Trophoblast cell (in vitro differentiated cells and primary cell): Measurements from ENCODE around the gene FOXD4L6. TPM values are rescaled to one million over a fixed set of nuclear protein-coding genes. Genes with fewer than 3 reads are reported as not detected.
"Not testable (repeated sequence)": the region's sequence is repeated elsewhere in the genome, so short reads cannot be mapped to it uniquely, and the experiment has no call there.

ENCODE experiments used
- DNase-seq, 2 donors: peaks; one replicate each; pipeline ENCODE4 v3.0.0-alpha.2; 2016
- H2AFZ ChIP-seq: 2 replicates; pipeline ENCODE4 v1.6.1; 2013; ENCODE audit warnings: low read length, moderate library complexity, mild to moderate bottlenecking; ENCODE audit not compliant: insufficient read depth, poor library complexity
- H2AK5ac ChIP-seq: 2 replicates; pipeline ENCODE4 v1.6.1; 2013; ENCODE audit warnings: mild to moderate bottlenecking, low read length
- H2BK120ac ChIP-seq: 2 replicates; pipeline ENCODE4 v1.6.1; 2013; ENCODE audit warnings: low read length, mild to moderate bottlenecking, moderate library complexity; ENCODE audit not compliant: insufficient read depth, poor library complexity
- H2BK12ac ChIP-seq: 2 replicates; pipeline ENCODE4 v1.6.1; 2013; ENCODE audit warnings: mild to moderate bottlenecking, low read length, moderate library complexity
- H2BK5ac ChIP-seq: 2 replicates; pipeline ENCODE4 v1.6.1; 2013; ENCODE audit warnings: low read length, low read depth, moderate library complexity, mild to moderate bottlenecking; ENCODE audit not compliant: poor library complexity
- H3K14ac ChIP-seq: 2 replicates; pipeline ENCODE4 v1.6.1; 2013; ENCODE audit warnings: mild to moderate bottlenecking, low read length
- H3K18ac ChIP-seq: 2 replicates; pipeline ENCODE4 v1.6.1; 2013; ENCODE audit warnings: mild to moderate bottlenecking, low read length
- H3K23ac ChIP-seq: 2 replicates; pipeline ENCODE4 v1.6.1; 2013; ENCODE audit warnings: low read length
- H3K27ac ChIP-seq: 2 replicates; pipeline ENCODE4 v1.5.1; 2013; ENCODE audit warnings: low read depth, mild to moderate bottlenecking, inconsistent platforms, low read length, moderate library complexity
- H3K27me3 ChIP-seq: 2 replicates; pipeline ENCODE4 v1.6.1; 2013; ENCODE audit warnings: inconsistent platforms, mild to moderate bottlenecking, low read length, moderate library complexity; ENCODE audit not compliant: insufficient read depth
- H3K36me3 ChIP-seq, 2 experiments: 1 replicate in 1 of 2; 2 replicates in 1 of 2; pipeline ENCODE4 v1.6.1; 2013; ENCODE audit warnings: low read length in 2 of 2, mild to moderate bottlenecking in 2 of 2, moderate library complexity in 1 of 2; ENCODE audit not compliant: insufficient read depth in 2 of 2, control insufficient read depth in 1 of 2
- H3K4ac ChIP-seq: 2 replicates; pipeline ENCODE4 v1.6.1; 2013; ENCODE audit warnings: low read depth, mild to moderate bottlenecking, low read length, moderate library complexity
- H3K4me1 ChIP-seq, 2 experiments: 1 replicate in 1 of 2; 2 replicates in 1 of 2; pipeline ENCODE4 v1.6.1; 2013; ENCODE audit warnings: low read length in 2 of 2, mild to moderate bottlenecking in 2 of 2, moderate library complexity in 1 of 2; ENCODE audit not compliant: insufficient read depth in 2 of 2, control insufficient read depth in 1 of 2
- H3K4me2 ChIP-seq: 2 replicates; pipeline ENCODE4 v1.6.1; 2013; ENCODE audit warnings: inconsistent platforms, mild to moderate bottlenecking, low read length, moderate library complexity
- H3K4me3 ChIP-seq: 2 replicates; pipeline ENCODE4 v1.5.1; 2013; ENCODE audit warnings: mild to moderate bottlenecking, low read depth, low read length, inconsistent platforms
- H3K79me1 ChIP-seq: one replicate; pipeline ENCODE4 v1.6.1; 2013; ENCODE audit warnings: low read length
- H3K79me2 ChIP-seq: 2 replicates; pipeline ENCODE4 v1.6.1; 2013; ENCODE audit warnings: low read length, mild to moderate bottlenecking; ENCODE audit not compliant: control insufficient read depth, insufficient read depth, poor library complexity
- H3K9ac ChIP-seq: 2 replicates; pipeline ENCODE4 v1.6.1; 2013; ENCODE audit warnings: mild to moderate bottlenecking, low read length
- H3K9me3 ChIP-seq: 2 replicates; pipeline ENCODE4 v1.6.1; 2013; ENCODE audit warnings: low read depth, mild to moderate bottlenecking, control low read depth, inconsistent platforms, low read length; ENCODE audit not compliant: insufficient read depth
- H4K12ac ChIP-seq: 2 replicates; pipeline ENCODE4 v1.6.1; 2013; ENCODE audit warnings: low read depth, mild to moderate bottlenecking, low read length, moderate library complexity
- H4K8ac ChIP-seq: 2 replicates; pipeline ENCODE4 v1.6.1; 2013; ENCODE audit warnings: low read depth, mild to moderate bottlenecking, low read length, moderate library complexity
- H4K91ac ChIP-seq: one replicate; pipeline ENCODE4 v1.6.1; 2013; ENCODE audit warnings: low read depth, mild to moderate bottlenecking, low read length, moderate library complexity
- WGBS: extraction: QIAGEN DNeasy Blood & Tissue Kit; methylation state at CpG from one replicate; pipeline ENCODE4 v1.1.7; 2013; ENCODE audit warnings: missing lambda C conversion rate; ENCODE audit not compliant: insufficient read length, insufficient coverage; ENCODE audit errors: extremely low coverage; 5-methylcytosine and 5-hydroxymethylcytosine counted together
- polyA plus RNA-seq: library from polyadenylated mRNA; stranded (reverse); fragments of 200-250 nt; gene quantifications from 2 replicates; pipeline ENCODE4 v1.2.3, GENCODE V29; 2013

Gene FOXD4L6
- 0.06 TPM in 1 of 2 replicates, not detected in the other for polyA plus RNA-seq

- not testable (repeated sequence) for H3K4me1 ChIP-seq, H3K9ac ChIP-seq, H3K4me3 ChIP-seq, H3K27me3 ChIP-seq, H2AFZ ChIP-seq, H4K8ac ChIP-seq, H3K27ac ChIP-seq, DNase-seq, H3K9me3 ChIP-seq, H3K4me2 ChIP-seq, H3K4ac ChIP-seq, H2BK120ac ChIP-seq, H2AK5ac ChIP-seq, H4K12ac ChIP-seq, H4K91ac ChIP-seq, H3K79me1 ChIP-seq, H3K14ac ChIP-seq, H3K79me2 ChIP-seq, H3K36me3 ChIP-seq, H2BK5ac ChIP-seq, H3K18ac ChIP-seq, H3K23ac ChIP-seq, H2BK12ac ChIP-seq
- no CpG with 5 or more reads among the region's 15 CpGs for WGBS
These were observed at the start of gene FOXD4L6 for GRCh38 chr9:41128581-41128980. FOXD4L6 (minus strand) TSS chr9:41128681; CDS start chr9:41128383, 298 bp downstream.

GRCh38 chr9:41174994-41175393 is 46.5 kb upstream of the FOXD4L6 start:
- H4K12ac ChIP-seq, H3K4me2 ChIP-seq, H3K27ac ChIP-seq, H3K4ac ChIP-seq, H3K4me1 ChIP-seq, H3K79me2 ChIP-seq, H3K23ac ChIP-seq, DNase-seq, H4K91ac ChIP-seq, H3K79me1 ChIP-seq, H2BK120ac ChIP-seq, H4K8ac ChIP-seq, H3K18ac ChIP-seq, H3K9ac ChIP-seq, H2BK12ac ChIP-seq, H2AK5ac ChIP-seq, H3K14ac ChIP-seq, H3K27me3 ChIP-seq, H3K4me3 ChIP-seq, H2AFZ ChIP-seq, H3K9me3 ChIP-seq, H3K36me3 ChIP-seq, H2BK5ac ChIP-seq: not testable (repeated sequence)
- WGBS: no CpG with 5 or more reads among the region's 4 CpGs

DNA sequence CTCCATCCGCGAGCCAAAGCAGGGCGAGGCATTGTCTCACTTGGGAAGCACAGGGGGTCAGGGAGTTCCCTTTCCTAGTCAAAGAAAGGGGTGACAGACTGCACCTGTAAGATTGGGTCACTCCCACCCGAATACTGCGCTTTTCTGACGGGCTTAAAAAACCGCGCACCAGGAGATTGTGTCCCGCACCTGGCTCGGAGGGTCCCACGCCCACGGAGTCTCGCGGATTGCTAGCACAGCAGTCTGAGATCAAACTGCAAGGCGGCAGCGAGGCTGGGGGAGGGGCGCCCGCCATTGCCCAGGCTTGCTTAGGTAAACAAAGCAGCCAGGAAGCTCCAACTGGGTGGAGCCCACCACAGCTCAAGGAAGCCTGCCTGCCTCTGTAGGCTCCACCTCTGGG is 21.6 kb upstream of the FOXD4L6 start:
- DNase-seq, H3K18ac ChIP-seq, H3K79me1 ChIP-seq, H3K9ac ChIP-seq, H3K4me1 ChIP-seq, H2BK5ac ChIP-seq, H4K91ac ChIP-seq, H2BK120ac ChIP-seq, H3K27ac ChIP-seq, H4K8ac ChIP-seq, H3K14ac ChIP-seq, H2BK12ac ChIP-seq, H3K36me3 ChIP-seq, H3K79me2 ChIP-seq, H3K27me3 ChIP-seq, H2AFZ ChIP-seq, H3K23ac ChIP-seq, H3K9me3 ChIP-seq, H3K4me3 ChIP-seq, H3K4me2 ChIP-seq, H3K4ac ChIP-seq, H2AK5ac ChIP-seq, H4K12ac ChIP-seq: not testable (repeated sequence)
- no CpG with 5 or more reads among the region's 18 CpGs for WGBS

DNA sequence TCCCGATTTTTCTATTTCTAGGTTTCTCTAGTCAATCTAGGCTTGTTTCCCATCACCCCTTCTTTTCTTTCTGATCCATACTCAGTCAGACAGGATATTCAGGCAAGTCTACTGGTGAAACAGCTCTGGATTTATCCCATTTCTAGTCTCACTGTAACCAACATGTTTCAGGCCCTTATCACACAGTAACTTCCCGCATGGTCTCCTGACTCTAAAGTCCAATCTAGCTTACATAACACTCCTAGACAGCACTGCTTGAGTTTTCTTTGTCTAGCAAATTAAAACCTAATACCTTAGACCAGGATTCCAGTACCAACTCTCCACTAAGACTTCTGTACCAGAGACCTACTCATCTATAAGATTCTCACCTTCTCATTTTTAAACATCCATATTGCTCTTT is 13.4 kb upstream of the FOXD4L6 start:
- H3K36me3 ChIP-seq, H3K4ac ChIP-seq, H3K4me3 ChIP-seq, H3K14ac ChIP-seq, H4K8ac ChIP-seq, H3K9ac ChIP-seq, H2AK5ac ChIP-seq, H3K4me2 ChIP-seq, H2BK12ac ChIP-seq, H4K91ac ChIP-seq, H3K79me2 ChIP-seq, H3K4me1 ChIP-seq, H2BK120ac ChIP-seq, H3K18ac ChIP-seq, H2BK5ac ChIP-seq, H3K9me3 ChIP-seq, DNase-seq, H3K27me3 ChIP-seq, H3K79me1 ChIP-seq, H4K12ac ChIP-seq, H3K27ac ChIP-seq, H3K23ac ChIP-seq, H2AFZ ChIP-seq: not testable (repeated sequence)
- no CpG with 5 or more reads among the region's 2 CpGs for WGBS
